ENCODE measurements around the gene CPS1.

GRCh38 chr2:210548878-210549384 is 7.5 kb upstream of the CPS1 start:
- TF ChIP-seq CTCF (IDR thresholded peaks at IDR 0.05) (no peak), POLR2A (IDR thresholded peaks at IDR 0.05) (no peak)
